MCF 10A (cell line): ENCODE data around the gene CENPA. TPM values are rescaled to one million over a fixed set of nuclear protein-coding genes. Genes with fewer than 3 reads are reported as not detected.
"Not testable (repeated sequence)": the region's sequence is repeated elsewhere in the genome, so short reads cannot be mapped to it uniquely, and the experiment has no call there.

Experiments used
- BruUV-seq: library from RNA; stranded (reverse); fragments of 400-500 nt; replicated peaks from 2 replicates; lab custom pipeline; 2021; lab: Mats Ljungman, UMichigan
- CTCF ChIA-PET: fragments of 300-600 bp; sonication (Branson Sonifier 250); formaldehyde crosslinking; extraction: SDS; loops from one replicate; lab custom pipeline; 2021; ENCODE audit warnings: antibody characterized with exemption, inconsistent platforms; lab: Yijun Ruan, JAX
- POLR2A ChIA-PET: fragments of 300-600, 350-650 bp; sonication (Branson Sonifier 250); formaldehyde crosslinking; extraction: SDS; loops from one replicate; lab custom pipeline; 2020; ENCODE audit warnings: antibody characterized with exemption, inconsistent platforms; lab: Yijun Ruan, JAX
- DNase-seq: peaks from one replicate; pipeline ENCODE4 v3.0.0-alpha.2; 2018; ENCODE audit not compliant: unreplicated experiment
- H3K27ac Mint-ChIP-seq: one replicate; pipeline ENCODE4 v1.8.0; 2022; ENCODE audit warnings: mild to moderate bottlenecking, low read depth, mixed read lengths; ENCODE audit not compliant: unreplicated experiment
- H3K27me3 Mint-ChIP-seq: one replicate; pipeline ENCODE4 v1.8.0; 2022; ENCODE audit warnings: mixed read lengths; ENCODE audit not compliant: insufficient read depth, unreplicated experiment
- H3K36me3 Mint-ChIP-seq: one replicate; pipeline ENCODE4 v1.8.0; 2022; ENCODE audit warnings: mild to moderate bottlenecking, moderate library complexity, mixed read lengths; ENCODE audit not compliant: insufficient read depth, unreplicated experiment
- H3K4me1 Mint-ChIP-seq: one replicate; pipeline ENCODE4 v1.8.0; 2022; ENCODE audit warnings: mixed read lengths; ENCODE audit not compliant: insufficient read depth, unreplicated experiment
- H3K4me3 Mint-ChIP-seq: one replicate; pipeline ENCODE4 v1.8.0; 2022; ENCODE audit warnings: mild to moderate bottlenecking, moderate library complexity, mixed read lengths; ENCODE audit not compliant: unreplicated experiment
- H3K9me3 Mint-ChIP-seq: one replicate; pipeline ENCODE4 v1.8.0; 2022; ENCODE audit warnings: mixed read lengths; ENCODE audit not compliant: unreplicated experiment
- intact Hi-C: fragments of 100-400 bp; cut with micrococcal nuclease; formaldehyde crosslinking; loops from 2 replicates; pipeline ENCODE4 v1.14.1; 2022
- total RNA-seq: library from RNA; stranded (reverse); gene quantifications from 2 replicates; pipeline ENCODE4 v1.2.3, GENCODE V29; 2022
- TF ChIP-seq, protein P1 (sequence below): fragments of 200-600 bp; IDR thresholded peaks from one replicate; pipeline ENCODE4 v1.8.0; 2022; ENCODE audit warnings: antibody characterized with exemption, mild to moderate bottlenecking; ENCODE audit not compliant: unreplicated experiment

Gene CENPA
- total RNA-seq, 1 experiment from 2014 or later = 35.1 TPM

DNA sequence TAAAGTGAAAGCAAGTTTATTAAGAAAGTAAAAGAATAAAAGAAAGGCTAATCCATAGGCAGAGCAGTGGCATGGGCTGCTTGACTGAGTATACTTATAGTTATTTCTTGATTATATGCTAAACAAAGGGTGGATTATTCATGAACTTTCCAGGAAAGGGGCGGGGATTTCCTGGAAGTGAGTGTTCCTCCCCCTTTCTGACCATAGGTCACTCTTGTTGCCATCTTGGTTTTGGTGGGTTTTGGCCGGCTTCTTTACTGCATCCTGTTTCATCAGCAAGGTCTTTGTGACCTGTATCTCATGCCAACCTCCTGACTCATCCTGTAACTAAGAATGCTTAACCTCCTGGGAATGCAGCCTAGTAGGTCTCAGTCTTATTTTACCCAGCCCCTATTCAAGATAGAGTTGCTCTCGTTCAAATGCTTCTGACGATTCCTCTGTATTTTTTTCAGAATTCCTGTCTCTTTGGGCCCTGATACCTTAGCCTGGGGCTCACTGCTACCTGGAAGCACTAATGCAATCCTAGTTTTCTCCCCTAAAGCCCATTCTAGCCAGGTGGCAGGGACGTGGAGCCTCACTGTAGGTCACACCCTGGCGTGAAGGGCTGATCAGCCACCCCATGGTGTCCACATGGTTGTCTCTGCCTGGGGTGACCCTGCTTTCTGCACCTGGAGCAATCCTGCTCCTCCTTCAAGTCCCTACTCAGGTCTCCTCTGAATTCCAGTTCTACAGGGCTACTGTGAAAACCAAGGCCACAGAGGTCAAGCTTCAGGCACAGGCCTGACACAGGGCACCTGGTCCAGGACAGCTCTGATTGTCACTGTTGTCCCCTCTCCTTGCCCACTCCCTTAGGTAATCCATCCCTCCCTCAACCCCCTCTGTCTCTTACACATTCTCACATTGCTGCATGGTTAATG lies 27.7 kb upstream of the CENPA start:
- H3K4me3 Mint-ChIP-seq = no peak overlapping the region
- POLR2A ChIA-PET = interaction anchor here (1.1 to 1.5 kb wide), 4 partner anchors 11 to 14 kb away, joined by 3 to 6 read pairs (median 5); no protein-coding TSS in a partner anchor
- TF ChIP-seq, protein P1, sequence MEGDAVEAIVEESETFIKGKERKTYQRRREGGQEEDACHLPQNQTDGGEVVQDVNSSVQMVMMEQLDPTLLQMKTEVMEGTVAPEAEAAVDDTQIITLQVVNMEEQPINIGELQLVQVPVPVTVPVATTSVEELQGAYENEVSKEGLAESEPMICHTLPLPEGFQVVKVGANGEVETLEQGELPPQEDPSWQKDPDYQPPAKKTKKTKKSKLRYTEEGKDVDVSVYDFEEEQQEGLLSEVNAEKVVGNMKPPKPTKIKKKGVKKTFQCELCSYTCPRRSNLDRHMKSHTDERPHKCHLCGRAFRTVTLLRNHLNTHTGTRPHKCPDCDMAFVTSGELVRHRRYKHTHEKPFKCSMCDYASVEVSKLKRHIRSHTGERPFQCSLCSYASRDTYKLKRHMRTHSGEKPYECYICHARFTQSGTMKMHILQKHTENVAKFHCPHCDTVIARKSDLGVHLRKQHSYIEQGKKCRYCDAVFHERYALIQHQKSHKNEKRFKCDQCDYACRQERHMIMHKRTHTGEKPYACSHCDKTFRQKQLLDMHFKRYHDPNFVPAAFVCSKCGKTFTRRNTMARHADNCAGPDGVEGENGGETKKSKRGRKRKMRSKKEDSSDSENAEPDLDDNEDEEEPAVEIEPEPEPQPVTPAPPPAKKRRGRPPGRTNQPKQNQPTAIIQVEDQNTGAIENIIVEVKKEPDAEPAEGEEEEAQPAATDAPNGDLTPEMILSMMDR = no peak
- H3K4me1 Mint-ChIP-seq = peaks cover 17% of the 10 kb centered on the region
- TSS peak; percentile 99 for BruUV-seq
- intact Hi-C loops = loop anchor here (1.0 kb wide), 1 partner anchor 13 kb away; no protein-coding TSS in a partner anchor
- H3K36me3 Mint-ChIP-seq = no peaks in the 10 kb centered on the region
- no peaks in the 10 kb centered on the region for H3K27me3 Mint-ChIP-seq
- DNase-seq = peak; percentile 98
- CTCF ChIA-PET = interaction anchor here (0.6 to 2.1 kb wide), 5 partner anchors 8 to 322 kb away, joined by 3 to 6 read pairs (median 4); no protein-coding TSS in a partner anchor
- peak overlapping the region; percentile 90 for H3K27ac Mint-ChIP-seq
- no peaks in the 10 kb centered on the region for H3K9me3 Mint-ChIP-seq

DNA sequence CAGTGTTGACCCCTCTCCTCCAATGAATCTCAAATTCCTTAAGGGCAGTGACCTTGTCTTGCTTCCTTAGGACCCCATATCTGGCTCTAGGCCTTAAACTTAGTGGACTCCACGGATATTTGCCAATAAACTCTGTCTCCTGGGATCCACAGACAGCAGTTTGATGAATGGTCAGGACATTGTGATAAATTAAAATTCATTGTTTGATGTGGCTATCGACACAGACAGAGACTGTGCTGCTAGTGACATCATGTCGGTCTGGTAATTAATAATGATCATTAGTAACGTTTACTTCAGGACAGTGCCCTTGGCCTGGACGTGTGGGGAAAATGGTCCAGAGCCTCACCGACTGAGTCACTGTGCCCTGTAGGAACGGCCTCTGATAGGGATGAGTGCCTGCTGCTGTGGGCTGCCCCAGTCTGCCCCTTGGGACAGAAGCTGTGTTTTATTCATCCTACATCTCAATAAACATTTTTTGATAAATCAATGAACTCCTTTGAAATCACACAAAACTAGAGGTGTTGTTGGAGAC lies 27.0 kb upstream of the CENPA start:
- no peaks in the 10 kb centered on the region for H3K27me3 Mint-ChIP-seq
- no TSS peak for BruUV-seq
- peak overlapping the region; percentile 90 for H3K27ac Mint-ChIP-seq
- ChIA-PET POLR2A (interaction anchor here (0.7 kb wide), 1 partner anchor 12 kb away, joined by 3 read pairs; no protein-coding TSS in a partner anchor), CTCF (interaction anchor here (0.6 to 2.1 kb wide), 3 partner anchors 13 to 322 kb away, joined by 3 to 4 read pairs (median 4); no protein-coding TSS in a partner anchor)
- no peaks in the 10 kb centered on the region for H3K36me3 Mint-ChIP-seq
- intact Hi-C loops = loop anchor here (1.0 kb wide), 1 partner anchor 12 kb away; no protein-coding TSS in a partner anchor
- DNase-seq = no peak
- no peaks in the 10 kb centered on the region for H3K9me3 Mint-ChIP-seq
- TF ChIP-seq, protein P1 = no peak
- peaks cover 17% of the 10 kb centered on the region for H3K4me1 Mint-ChIP-seq
- no peak overlapping the region for H3K4me3 Mint-ChIP-seq

DNA sequence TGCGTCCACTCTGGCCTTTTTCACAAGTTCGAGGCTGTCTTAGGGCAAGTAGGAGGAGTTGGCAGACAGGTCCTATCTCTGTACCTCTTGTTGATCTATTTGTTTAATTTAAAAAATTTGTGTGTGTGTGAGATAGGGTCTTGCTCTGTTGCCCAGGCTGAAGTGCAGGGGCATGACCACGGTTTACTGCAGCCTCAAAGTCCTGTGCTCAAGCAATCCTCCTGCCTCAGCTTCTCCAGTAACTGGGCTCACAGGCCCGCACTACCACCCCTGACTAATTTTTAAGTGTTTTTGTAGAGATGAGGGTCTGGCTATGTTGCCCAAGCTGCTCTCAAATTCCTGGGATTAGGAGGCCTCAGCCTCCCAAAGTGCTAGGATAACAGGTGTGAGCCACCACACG lies 26.0 kb upstream of the CENPA start:
- H3K4me3 Mint-ChIP-seq = no peak overlapping the region
- no peaks in the 10 kb centered on the region for H3K36me3 Mint-ChIP-seq
- H3K27ac Mint-ChIP-seq = no peak overlapping the region
- no TSS peak for BruUV-seq
- no peak for DNase-seq
- intact Hi-C loops = no loop called here
- TF ChIP-seq, protein P1 = no peak
- H3K4me1 Mint-ChIP-seq = peaks cover 20% of the 10 kb centered on the region
- H3K27me3 Mint-ChIP-seq = no peaks in the 10 kb centered on the region
- H3K9me3 Mint-ChIP-seq = no peaks in the 10 kb centered on the region
- ChIA-PET POLR2A (interaction anchor here (0.7 to 0.8 kb wide), 2 partner anchors 11 to 12 kb away, joined by 3 read pairs; no protein-coding TSS in a partner anchor), CTCF (interaction anchor here (0.7 to 2.1 kb wide), 2 partner anchors 10 to 154 kb away, joined by 3 to 4 read pairs; no protein-coding TSS in a partner anchor)

DNA sequence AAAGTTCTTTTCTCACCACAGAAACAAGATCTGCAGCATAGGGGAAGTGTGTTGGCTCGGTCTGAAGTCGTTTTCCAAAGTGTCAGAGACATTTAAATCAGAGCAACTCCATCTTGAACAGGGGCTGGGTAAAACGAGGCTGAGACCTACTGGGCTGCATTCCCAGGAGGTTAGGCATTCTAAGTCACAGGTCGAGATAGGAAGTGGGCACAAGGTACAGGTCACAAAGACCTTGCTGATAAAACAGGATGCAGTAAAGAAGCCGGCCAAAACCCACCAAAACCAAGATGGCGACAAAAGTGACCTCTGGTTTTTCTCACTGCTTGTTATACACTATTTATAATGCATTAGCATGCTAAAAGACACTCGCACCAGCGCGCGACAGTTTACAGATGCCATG lies 24.9 kb upstream of the CENPA start:
- H3K4me3 Mint-ChIP-seq, BruUV-seq, H3K27ac Mint-ChIP-seq, H3K36me3 Mint-ChIP-seq, DNase-seq, intact Hi-C loops, H3K9me3 Mint-ChIP-seq, H3K27me3 Mint-ChIP-seq, CTCF ChIA-PET: not testable (repeated sequence)
- POLR2A ChIA-PET = interaction anchor here (0.6 kb wide), 1 partner anchor 55 kb away, joined by 3 read pairs; no protein-coding TSS in a partner anchor
- H3K4me1 Mint-ChIP-seq = peaks cover 31% of the 10 kb centered on the region
